ENCODE data around the gene HES2. TPM values are rescaled to one million over a fixed set of nuclear protein-coding genes. Genes with fewer than 3 reads are reported as not detected.
"Not testable (repeated sequence)": the region's sequence is repeated elsewhere in the genome, so short reads cannot be mapped to it uniquely, and the experiment has no call there.

Gene HES2
- total and polyA plus RNA-seq, 4 donors, result 0.10 TPM; not detected in 3

- Histone ChIP-seq H3K4me1 (ENCODE audit: control insufficient read depth in 4 of 4, insufficient read depth in 4 of 4, low read length in 3 of 4) (peaks cover 0 to 2% (median 1%) of the 10 kb centered on the region in 4 donors), H3K27ac (ENCODE audit: low read depth in 1 of 2, low read length in 2 of 2) (no peak overlapping the region), H3K36me3 (ENCODE audit: control insufficient read depth in 4 of 4, insufficient read depth in 3 of 4, low read depth in 1 of 4, low read length in 3 of 4) (no peaks in the 10 kb centered on the region), H3K27me3 (ENCODE audit: control insufficient read depth in 4 of 4, insufficient read depth in 4 of 4, low read length in 3 of 4) (no peaks in the 10 kb centered on the region), H3K9ac (ENCODE audit: low read depth in 1 of 2, low read length in 2 of 2) (no peak overlapping the region), H3K4me3 (ENCODE audit: low read depth in 1 of 3, low read length in 3 of 3) (no peak overlapping the region), H3K9me3 (ENCODE audit: control insufficient read depth in 4 of 4, low read length in 3 of 4) (no peaks in the 10 kb centered on the region)
- 85% methylated on average over 5 of the region's 5 CpGs for WGBS
- DNase-seq (ENCODE audit: low spot score), result no peak
- TF ChIP-seq SP1 (IDR thresholded peaks at IDR 0.05), result no peak
- TF ChIP-seq NR2F2 (IDR thresholded peaks at IDR 0.05), result no peak
- TF ChIP-seq EGR1 (IDR thresholded peaks at IDR 0.05; ENCODE audit: low read depth in 2 of 2), result no peak
- TF ChIP-seq TAF1 (conservative IDR thresholded peaks at IDR 0.05), result no peak
Measured at GRCh38 chr1:6434186-6434585, 14.5 kb upstream of the HES2 start.

DNA sequence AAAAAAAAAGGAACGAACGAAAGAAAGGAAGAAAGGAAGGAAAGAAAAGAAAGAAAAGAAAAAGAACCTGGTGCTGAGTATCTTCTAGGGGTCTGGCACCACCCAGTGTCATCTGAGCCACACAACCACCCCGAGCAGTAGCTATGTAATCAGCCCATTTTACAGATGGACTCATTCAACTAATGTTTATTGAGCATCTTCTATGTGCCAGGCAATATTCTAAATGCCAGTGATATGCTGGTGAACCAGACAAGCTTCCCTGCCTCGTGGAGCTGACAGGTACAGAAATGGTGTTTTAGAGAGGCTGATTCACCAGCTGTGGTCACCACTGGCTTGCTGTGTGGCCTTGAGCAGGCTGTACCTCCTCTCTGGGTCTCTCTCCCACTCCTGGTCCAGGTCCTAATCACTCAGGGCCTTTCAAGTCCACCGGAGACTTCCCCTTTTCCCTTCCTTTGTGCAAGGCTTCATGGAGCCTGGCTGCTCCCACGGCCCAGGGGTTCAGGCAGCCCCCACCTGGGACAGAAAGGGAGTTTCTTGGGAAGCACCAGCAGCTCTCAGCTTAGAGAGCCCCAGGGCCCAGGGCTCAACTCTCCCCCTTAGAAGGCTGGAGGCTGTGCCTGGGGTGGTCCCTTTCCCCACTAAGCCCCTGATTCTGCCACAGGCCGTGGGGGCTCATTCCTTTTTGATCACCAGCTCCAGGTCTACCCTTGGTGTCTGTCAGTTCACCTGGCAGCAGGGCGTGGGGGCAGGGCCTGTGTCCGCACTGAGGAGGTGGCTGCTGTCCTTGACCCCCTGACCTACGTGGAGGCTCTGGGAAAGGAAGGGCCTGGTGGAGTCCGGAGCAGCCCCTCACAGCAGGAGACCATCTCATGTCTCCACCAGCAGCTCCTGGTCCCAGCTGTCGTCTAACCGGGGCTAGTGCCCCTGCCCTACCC, 12.2 kb upstream of the HES2 start:
- H3K27ac ChIP-seq (ENCODE audit: low read depth in 1 of 2, low read length in 2 of 2); H3K4me1 ChIP-seq (ENCODE audit: control insufficient read depth in 4 of 4, insufficient read depth in 4 of 4, low read length in 3 of 4); H3K9ac ChIP-seq (ENCODE audit: low read depth in 1 of 2, low read length in 2 of 2); H3K36me3 ChIP-seq (ENCODE audit: control insufficient read depth in 4 of 4, insufficient read depth in 3 of 4, low read depth in 1 of 4, low read length in 3 of 4); H3K4me3 ChIP-seq (ENCODE audit: low read depth in 1 of 3, low read length in 3 of 3); DNase-seq (ENCODE audit: low spot score); H3K27me3 ChIP-seq (ENCODE audit: control insufficient read depth in 4 of 4, insufficient read depth in 4 of 4, low read length in 3 of 4); H3K9me3 ChIP-seq (ENCODE audit: control insufficient read depth in 4 of 4, low read length in 3 of 4): not testable (repeated sequence)
- 82% methylated on average over 13 of the region's 13 CpGs for WGBS

DNA sequence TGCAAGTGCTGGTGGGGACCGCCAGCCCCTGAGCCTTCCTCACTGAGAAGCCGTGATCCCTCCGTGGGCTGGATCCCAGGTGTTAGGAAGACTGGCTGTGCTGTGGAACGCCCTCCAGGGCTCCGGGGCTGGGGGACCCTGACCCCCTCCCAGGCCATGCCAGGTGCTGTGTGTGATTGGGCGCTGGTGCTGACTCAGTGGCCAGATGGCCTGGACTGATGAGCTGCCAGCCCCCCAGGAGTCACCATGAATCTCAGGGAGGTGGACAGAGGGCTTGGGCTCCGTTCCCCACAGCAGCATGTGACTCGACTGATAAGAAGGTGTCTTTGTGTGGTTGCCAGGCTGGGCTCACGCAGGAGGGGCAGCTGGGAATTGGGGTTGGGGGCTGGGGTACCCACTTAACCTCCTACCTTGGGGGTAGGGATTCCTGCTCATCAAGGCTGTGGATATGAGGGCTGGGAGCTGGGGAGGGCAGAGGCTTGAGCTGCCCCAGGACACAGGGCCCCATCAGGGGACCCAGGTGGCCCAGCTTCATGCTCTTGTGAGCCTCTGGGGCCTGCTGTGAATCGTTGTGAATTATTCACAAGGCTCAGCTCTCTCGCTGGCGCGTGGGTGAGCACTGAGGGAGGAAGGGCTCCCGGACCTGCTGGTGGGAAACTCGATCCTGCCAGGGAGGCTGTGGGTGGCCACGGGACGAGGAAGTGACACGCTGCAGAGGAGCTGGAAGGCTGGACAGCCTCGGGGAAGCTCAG, 10.1 kb upstream of the HES2 start:
- peak; percentile 59 for DNase-seq (ENCODE audit: low spot score)
- H3K27ac ChIP-seq (ENCODE audit: low read depth in 1 of 2, low read length in 2 of 2), result not testable (repeated sequence)
- WGBS, result 56% methylated on average over 19 of the region's 19 CpGs

DNA sequence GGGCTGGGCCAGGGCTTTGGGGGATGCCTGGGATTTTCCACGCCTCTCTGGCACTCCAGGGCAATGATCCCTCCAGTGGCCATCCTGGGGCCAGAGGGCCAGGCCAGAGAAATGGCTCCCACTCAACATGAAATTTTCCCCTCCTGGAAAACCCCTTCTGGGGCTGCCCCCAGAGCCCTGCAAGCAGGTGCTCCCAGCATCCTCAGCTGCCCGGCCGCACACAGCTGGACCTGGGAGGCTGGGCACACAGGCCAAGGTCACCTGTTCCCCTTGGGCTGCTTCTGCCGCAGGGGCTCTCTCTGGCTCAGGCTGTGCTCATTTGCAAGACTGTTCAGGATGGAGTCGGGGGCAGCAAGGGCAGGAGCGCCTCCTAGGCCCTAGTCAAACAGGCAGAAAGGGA, 8.7 kb upstream of the HES2 start:
- not testable (repeated sequence) for H3K36me3 ChIP-seq (ENCODE audit: control insufficient read depth in 4 of 4, insufficient read depth in 3 of 4, low read depth in 1 of 4, low read length in 3 of 4); H3K27me3 ChIP-seq (ENCODE audit: control insufficient read depth in 4 of 4, insufficient read depth in 4 of 4, low read length in 3 of 4); H3K9me3 ChIP-seq (ENCODE audit: control insufficient read depth in 4 of 4, low read length in 3 of 4); H3K27ac ChIP-seq (ENCODE audit: low read depth in 1 of 2, low read length in 2 of 2); H3K4me3 ChIP-seq (ENCODE audit: low read depth in 1 of 3, low read length in 3 of 3); DNase-seq (ENCODE audit: low spot score); H3K9ac ChIP-seq (ENCODE audit: low read depth in 1 of 2, low read length in 2 of 2)
- H3K4me1 ChIP-seq (ENCODE audit: control insufficient read depth in 4 of 4, insufficient read depth in 4 of 4, low read length in 3 of 4), result peaks cover 0 to 15% (median 4%) of the 10 kb centered on the region in 4 donors
- 82% methylated on average over 6 of the region's 6 CpGs for WGBS

More for the DNA sequence above, 10.1 kb upstream of the HES2 start:
- H3K9ac ChIP-seq (ENCODE audit: low read depth in 1 of 2, low read length in 2 of 2); H3K27me3 ChIP-seq (ENCODE audit: control insufficient read depth in 4 of 4, insufficient read depth in 4 of 4, low read length in 3 of 4); H3K4me1 ChIP-seq (ENCODE audit: control insufficient read depth in 4 of 4, insufficient read depth in 4 of 4, low read length in 3 of 4); H3K4me3 ChIP-seq (ENCODE audit: low read depth in 1 of 3, low read length in 3 of 3); H3K36me3 ChIP-seq (ENCODE audit: control insufficient read depth in 4 of 4, insufficient read depth in 3 of 4, low read depth in 1 of 4, low read length in 3 of 4); H3K9me3 ChIP-seq (ENCODE audit: control insufficient read depth in 4 of 4, low read length in 3 of 4): not testable (repeated sequence)

Data from liver (tissue), 9 donors.